ENCODE measurements around the gene GLE1.
A peak's percentile ranks its signal among the peaks of the same experiment; 100 is the strongest.

The GLE1 gene

GRCh38 chr9:128554155-128554862 lies 49.8 kb downstream of the GLE1 start:
- peak overlapping the region; percentile 53 for H3K9ac ChIP-seq (ENCODE audit: low read length)
- H3K4me1 ChIP-seq (ENCODE audit: control insufficient read depth, low read depth, low read length): peaks cover 20% of the 10 kb centered on the region
- H2AK5ac ChIP-seq (ENCODE audit: low read length): no peak overlapping the region
- no peak overlapping the region for H4K8ac ChIP-seq (ENCODE audit: low read depth, low read length)
- H3K79me2 ChIP-seq (ENCODE audit: control insufficient read depth, insufficient read depth, low read length): peaks cover 45% of the 10 kb centered on the region
- WGBS (ENCODE audit: extremely low coverage, insufficient coverage, low lambda C conversion rate): no CpG with 5 or more reads among the region's 5 CpGs
- H3K56ac ChIP-seq (ENCODE audit: low read length): peak overlapping the region; percentile 61
- no peak overlapping the region for H3K23ac ChIP-seq (ENCODE audit: low read length)
- no peak overlapping the region for H3K27ac ChIP-seq (ENCODE audit: low read depth, low read length)
- H3K4me2 ChIP-seq (ENCODE audit: low read length): peak overlapping the region; percentile 58
- no peak overlapping the region for H3K4ac ChIP-seq (ENCODE audit: low read depth, low read length)
- H3K27me3 ChIP-seq (ENCODE audit: insufficient read depth, low read length, poor library complexity): no peaks in the 10 kb centered on the region
- H3K18ac ChIP-seq (ENCODE audit: low read length): no peak overlapping the region
- no peaks in the 10 kb centered on the region for H3K36me3 ChIP-seq (ENCODE audit: control insufficient read depth, insufficient read depth, low read length)
- H3K79me1 ChIP-seq (ENCODE audit: low read length): peaks cover 5% of the 10 kb centered on the region
- no peak overlapping the region for H3K4me3 ChIP-seq (ENCODE audit: low read length)
- no peak overlapping the region for H4K5ac ChIP-seq (ENCODE audit: low read length)
- DNase-seq: peak; percentile 95
- H2BK5ac ChIP-seq (ENCODE audit: low read length): no peak overlapping the region
- no peak overlapping the region for H2BK120ac ChIP-seq (ENCODE audit: low read depth, low read length)
- no peak overlapping the region for H2BK15ac ChIP-seq (replicated peaks; ENCODE audit: low read depth)

GRCh38 chr9:128555180-128555721 lies 50.7 kb downstream of the GLE1 start:
- peak overlapping the region; percentile 35 for H3K9ac ChIP-seq (ENCODE audit: low read length)
- H3K79me1 ChIP-seq (ENCODE audit: low read length): peaks cover 5% of the 10 kb centered on the region
- peaks cover 16% of the 10 kb centered on the region for H3K4me1 ChIP-seq (ENCODE audit: control insufficient read depth, low read depth, low read length)
- H3K4ac ChIP-seq (ENCODE audit: low read depth, low read length): peak overlapping the region; percentile 25
- H2BK120ac ChIP-seq (ENCODE audit: low read depth, low read length): no peak overlapping the region
- H3K4me3 ChIP-seq (ENCODE audit: low read length): no peak overlapping the region
- no peak overlapping the region for H2BK5ac ChIP-seq (ENCODE audit: low read length)
- no peak overlapping the region for H3K23ac ChIP-seq (ENCODE audit: low read length)
- no peak overlapping the region for H2AK5ac ChIP-seq (ENCODE audit: low read length)
- no peaks in the 10 kb centered on the region for H3K27me3 ChIP-seq (ENCODE audit: insufficient read depth, low read length, poor library complexity)
- no peak overlapping the region for H4K5ac ChIP-seq (ENCODE audit: low read length)
- no peak overlapping the region for H3K18ac ChIP-seq (ENCODE audit: low read length)
- peak overlapping the region; percentile 25 for H3K56ac ChIP-seq (ENCODE audit: low read length)
- no peak overlapping the region for H3K27ac ChIP-seq (ENCODE audit: low read depth, low read length)
- DNase-seq: peak; percentile 96
- WGBS (ENCODE audit: extremely low coverage, insufficient coverage, low lambda C conversion rate): no CpG with 5 or more reads among the region's 9 CpGs
- no peaks in the 10 kb centered on the region for H3K36me3 ChIP-seq (ENCODE audit: control insufficient read depth, insufficient read depth, low read length)
- peaks cover 50% of the 10 kb centered on the region for H3K79me2 ChIP-seq (ENCODE audit: control insufficient read depth, insufficient read depth, low read length)
- peak overlapping the region; percentile 65 for H3K4me2 ChIP-seq (ENCODE audit: low read length)
- H2BK15ac ChIP-seq (replicated peaks; ENCODE audit: low read depth): no peak overlapping the region
- H4K8ac ChIP-seq (ENCODE audit: low read depth, low read length): no peak overlapping the region

DNA sequence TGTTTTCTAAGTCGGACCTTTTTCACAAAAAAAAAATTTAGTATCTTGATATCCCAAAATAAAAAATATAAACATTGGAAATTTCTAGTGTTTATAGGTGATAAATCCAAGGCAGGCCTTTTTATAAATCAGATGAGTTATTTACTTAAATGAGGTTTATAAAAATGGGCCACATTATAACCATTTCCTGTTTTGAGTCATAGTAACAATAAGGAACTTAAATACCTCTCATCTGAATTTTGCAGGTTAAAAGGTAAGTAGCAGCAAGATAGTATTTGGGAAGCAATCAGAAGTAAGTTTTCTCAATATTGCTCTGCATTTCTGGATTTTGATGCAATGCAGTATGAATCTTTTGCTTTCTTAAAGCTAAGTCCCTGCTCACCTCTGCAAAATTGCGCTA lies 51.8 kb downstream of the GLE1 start:
- no peak for DNase-seq
- H3K79me2 ChIP-seq (ENCODE audit: control insufficient read depth, insufficient read depth, low read length): peaks cover 58% of the 10 kb centered on the region
- H4K8ac ChIP-seq (ENCODE audit: low read depth, low read length): no peak overlapping the region

GRCh38 chr9:128556926-128557634 lies 52.6 kb downstream of the GLE1 start:
- Histone ChIP-seq H2BK15ac (replicated peaks; ENCODE audit: low read depth) (no peak overlapping the region), H3K9ac (ENCODE audit: low read length) (no peak overlapping the region), H3K79me1 (ENCODE audit: low read length) (peaks cover 6% of the 10 kb centered on the region), H2AK5ac (ENCODE audit: low read length) (no peak overlapping the region), H3K4me1 (ENCODE audit: control insufficient read depth, low read depth, low read length) (peaks cover 16% of the 10 kb centered on the region), H3K79me2 (ENCODE audit: control insufficient read depth, insufficient read depth, low read length) (peaks cover 61% of the 10 kb centered on the region), H3K27me3 (ENCODE audit: insufficient read depth, low read length, poor library complexity) (no peaks in the 10 kb centered on the region), H3K4me3 (ENCODE audit: low read length) (no peak overlapping the region), H4K5ac (ENCODE audit: low read length) (no peak overlapping the region), H3K56ac (ENCODE audit: low read length) (no peak overlapping the region), H3K23ac (ENCODE audit: low read length) (no peak overlapping the region), H2BK120ac (ENCODE audit: low read depth, low read length) (no peak overlapping the region), H3K18ac (ENCODE audit: low read length) (no peak overlapping the region), H3K36me3 (ENCODE audit: control insufficient read depth, insufficient read depth, low read length) (no peaks in the 10 kb centered on the region), H3K4me2 (ENCODE audit: low read length) (no peak overlapping the region), H4K8ac (ENCODE audit: low read depth, low read length) (no peak overlapping the region), H3K27ac (ENCODE audit: low read depth, low read length) (no peak overlapping the region), H3K4ac (ENCODE audit: low read depth, low read length) (no peak overlapping the region), H2BK5ac (ENCODE audit: low read length) (no peak overlapping the region)
- DNase-seq: no peak
- WGBS (ENCODE audit: extremely low coverage, insufficient coverage, low lambda C conversion rate): no CpG with 5 or more reads among the region's 5 CpGs

More for the DNA sequence above, 51.8 kb downstream of the GLE1 start:
- no peaks in the 10 kb centered on the region for H3K27me3 ChIP-seq (ENCODE audit: insufficient read depth, low read length, poor library complexity)
- H3K36me3 ChIP-seq (ENCODE audit: control insufficient read depth, insufficient read depth, low read length): no peaks in the 10 kb centered on the region
- no peak overlapping the region for H3K56ac ChIP-seq (ENCODE audit: low read length)
- H3K23ac ChIP-seq (ENCODE audit: low read length): no peak overlapping the region
- no peak overlapping the region for H4K5ac ChIP-seq (ENCODE audit: low read length)
- H3K4ac ChIP-seq (ENCODE audit: low read depth, low read length): no peak overlapping the region
- H3K79me1 ChIP-seq (ENCODE audit: low read length): peaks cover 5% of the 10 kb centered on the region
- H3K27ac ChIP-seq (ENCODE audit: low read depth, low read length): no peak overlapping the region
- H3K4me2 ChIP-seq (ENCODE audit: low read length): no peak overlapping the region
- H2BK5ac ChIP-seq (ENCODE audit: low read length): no peak overlapping the region
- no peak overlapping the region for H3K18ac ChIP-seq (ENCODE audit: low read length)
- no peak overlapping the region for H2BK120ac ChIP-seq (ENCODE audit: low read depth, low read length)
- H3K4me3 ChIP-seq (ENCODE audit: low read length): no peak overlapping the region
- peaks cover 16% of the 10 kb centered on the region for H3K4me1 ChIP-seq (ENCODE audit: control insufficient read depth, low read depth, low read length)
- no peak overlapping the region for H2AK5ac ChIP-seq (ENCODE audit: low read length)
- H2BK15ac ChIP-seq (replicated peaks; ENCODE audit: low read depth): no peak overlapping the region
- peak overlapping the region; percentile 26 for H3K9ac ChIP-seq (ENCODE audit: low read length)
- no CpG with 5 or more reads among the region's 2 CpGs for WGBS (ENCODE audit: extremely low coverage, insufficient coverage, low lambda C conversion rate)

DNA sequence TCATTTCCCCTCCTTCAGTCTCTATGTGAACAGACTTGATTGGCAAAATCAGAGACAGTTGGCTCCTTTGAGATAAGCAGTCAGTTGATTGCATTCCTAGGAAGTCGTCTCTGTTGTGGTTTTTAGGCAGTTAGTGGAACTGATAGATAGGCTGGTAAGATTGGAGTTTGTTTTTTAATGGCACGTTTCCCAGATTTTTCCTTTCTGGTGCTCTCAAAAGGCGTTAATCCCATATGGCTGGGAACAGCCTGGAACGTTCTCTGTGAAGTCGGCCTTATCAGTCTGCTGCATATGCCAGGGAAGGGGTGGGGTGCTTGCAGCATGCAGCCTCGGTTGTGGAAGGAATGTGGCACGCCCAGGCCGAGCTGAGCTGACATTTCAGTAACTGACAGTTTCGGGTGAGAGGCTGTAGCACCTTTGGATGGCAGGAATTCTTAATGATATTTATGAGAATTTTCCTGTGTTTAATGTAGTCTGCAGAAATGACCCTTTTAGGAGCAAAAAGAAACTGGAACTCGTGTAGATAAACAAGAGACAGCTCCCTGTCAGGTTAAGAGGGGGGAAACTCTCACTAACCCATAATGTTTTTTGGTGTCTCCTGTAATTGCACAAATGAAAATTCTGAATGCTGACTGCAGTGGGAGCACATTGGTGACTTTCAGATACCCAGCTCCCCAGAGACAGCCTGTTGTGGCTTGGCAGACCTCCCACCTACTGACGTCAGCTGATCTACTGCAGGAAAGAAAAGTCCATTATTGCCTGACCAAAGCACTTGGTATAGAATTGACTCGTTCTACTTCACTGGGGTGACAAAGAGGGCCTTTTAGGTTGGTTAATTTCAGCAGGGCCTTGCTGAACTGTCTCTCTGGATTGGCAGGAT lies 54.2 kb downstream of the GLE1 start:
- Histone ChIP-seq H2BK15ac (replicated peaks; ENCODE audit: low read depth) (no peak overlapping the region), H3K4ac (ENCODE audit: low read depth, low read length) (no peak overlapping the region), H3K79me1 (ENCODE audit: low read length) (peaks cover 10% of the 10 kb centered on the region), H4K8ac (ENCODE audit: low read depth, low read length) (no peak overlapping the region), H4K5ac (ENCODE audit: low read length) (no peak overlapping the region), H3K27ac (ENCODE audit: low read depth, low read length) (no peak overlapping the region), H3K4me2 (ENCODE audit: low read length) (no peak overlapping the region), H2AK5ac (ENCODE audit: low read length) (no peak overlapping the region), H3K4me1 (ENCODE audit: control insufficient read depth, low read depth, low read length) (peaks cover 16% of the 10 kb centered on the region), H3K79me2 (ENCODE audit: control insufficient read depth, insufficient read depth, low read length) (peaks cover 65% of the 10 kb centered on the region), H2BK120ac (ENCODE audit: low read depth, low read length) (no peak overlapping the region), H3K9ac (ENCODE audit: low read length) (peak overlapping the region; percentile 11), H3K27me3 (ENCODE audit: insufficient read depth, low read length, poor library complexity) (no peaks in the 10 kb centered on the region), H3K56ac (ENCODE audit: low read length) (peak overlapping the region; percentile 57), H2BK5ac (ENCODE audit: low read length) (no peak overlapping the region), H3K36me3 (ENCODE audit: control insufficient read depth, insufficient read depth, low read length) (no peaks in the 10 kb centered on the region), H3K23ac (ENCODE audit: low read length) (no peak overlapping the region), H3K4me3 (ENCODE audit: low read length) (no peak overlapping the region), H3K18ac (ENCODE audit: low read length) (peak overlapping the region; percentile 11)
- WGBS (ENCODE audit: extremely low coverage, insufficient coverage, low lambda C conversion rate): no CpG with 5 or more reads among the region's 12 CpGs
- DNase-seq: peak; percentile 97
